AG08396 (cell line): ENCODE results near the gene RAMP1.
"Not testable (repeated sequence)": the region's sequence is repeated elsewhere in the genome, so short reads cannot be mapped to it uniquely, and the experiment has no call there.

ENCODE experiments used
- DNase-seq: peaks from one replicate; pipeline ENCODE4 v3.0.0; 2012; ENCODE audit warnings: low spot score, mixed read lengths

RAMP1 gene

DNA sequence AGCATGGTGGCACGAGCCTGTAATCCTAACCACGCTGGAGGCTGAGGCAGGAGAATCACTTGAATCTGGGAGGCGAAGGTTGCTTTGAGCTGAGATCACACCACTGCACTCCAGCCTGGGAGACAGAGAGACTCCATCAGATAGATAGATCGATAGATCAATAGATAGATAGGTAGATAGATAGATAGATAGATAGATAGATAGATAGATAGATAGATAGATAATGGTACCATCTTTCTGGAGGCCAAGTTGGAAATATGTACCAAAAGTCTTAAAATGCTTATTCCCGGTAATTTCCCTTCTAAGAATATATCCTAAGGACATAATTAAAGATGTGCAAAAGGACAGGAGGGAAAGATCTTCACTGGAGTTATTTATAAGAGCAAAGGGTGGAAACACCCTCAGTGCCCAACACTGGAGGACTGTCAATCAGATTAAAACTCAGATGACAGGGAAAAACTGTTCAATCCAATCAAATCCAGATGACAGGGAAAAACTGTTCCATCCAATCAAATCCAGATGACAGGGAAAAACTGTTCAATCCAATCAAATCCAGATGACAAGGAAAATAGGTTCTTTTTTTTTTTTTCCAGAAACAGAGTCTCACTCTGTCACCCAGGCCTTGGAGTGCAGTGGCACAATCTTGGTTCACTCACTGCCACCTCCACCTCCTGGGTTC lies 58.4 kb downstream of the RAMP1 start:
- DNase-seq, result no peak

GRCh38 chr2:237919593-237919992 lies 60.2 kb downstream of the RAMP1 start:
- no peak for DNase-seq

- DNase-seq, result no peak
These were observed 61.2 kb downstream of the RAMP1 start for GRCh38 chr2:237920673-237921072.

DNA sequence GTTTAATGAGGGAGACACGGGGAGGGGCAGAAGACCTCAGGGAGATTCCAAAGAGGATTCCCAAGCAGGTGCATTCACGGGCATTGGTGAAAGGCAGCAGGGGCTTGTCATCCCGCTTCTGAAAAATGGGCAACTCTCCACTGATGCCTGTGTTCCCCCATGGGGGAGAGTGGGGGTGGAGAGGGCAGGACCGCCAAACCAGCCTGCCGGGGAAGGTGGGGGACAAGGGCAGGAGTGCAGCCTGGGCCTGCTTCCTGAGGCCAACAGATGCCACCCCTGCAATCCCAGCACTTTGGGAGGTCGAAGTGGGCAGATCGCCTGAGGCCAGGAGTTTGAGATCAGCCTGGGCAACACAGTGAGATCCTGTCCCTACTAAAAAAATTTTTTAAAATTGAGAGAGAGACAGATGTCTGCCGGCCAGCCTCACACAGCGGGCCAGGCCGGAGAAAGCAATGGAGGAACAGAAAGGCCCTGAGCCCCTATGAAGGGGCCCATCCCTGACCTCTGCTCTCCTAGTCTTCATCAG lies 62.6 kb downstream of the RAMP1 start:
- DNase-seq, result no peak

DNA sequence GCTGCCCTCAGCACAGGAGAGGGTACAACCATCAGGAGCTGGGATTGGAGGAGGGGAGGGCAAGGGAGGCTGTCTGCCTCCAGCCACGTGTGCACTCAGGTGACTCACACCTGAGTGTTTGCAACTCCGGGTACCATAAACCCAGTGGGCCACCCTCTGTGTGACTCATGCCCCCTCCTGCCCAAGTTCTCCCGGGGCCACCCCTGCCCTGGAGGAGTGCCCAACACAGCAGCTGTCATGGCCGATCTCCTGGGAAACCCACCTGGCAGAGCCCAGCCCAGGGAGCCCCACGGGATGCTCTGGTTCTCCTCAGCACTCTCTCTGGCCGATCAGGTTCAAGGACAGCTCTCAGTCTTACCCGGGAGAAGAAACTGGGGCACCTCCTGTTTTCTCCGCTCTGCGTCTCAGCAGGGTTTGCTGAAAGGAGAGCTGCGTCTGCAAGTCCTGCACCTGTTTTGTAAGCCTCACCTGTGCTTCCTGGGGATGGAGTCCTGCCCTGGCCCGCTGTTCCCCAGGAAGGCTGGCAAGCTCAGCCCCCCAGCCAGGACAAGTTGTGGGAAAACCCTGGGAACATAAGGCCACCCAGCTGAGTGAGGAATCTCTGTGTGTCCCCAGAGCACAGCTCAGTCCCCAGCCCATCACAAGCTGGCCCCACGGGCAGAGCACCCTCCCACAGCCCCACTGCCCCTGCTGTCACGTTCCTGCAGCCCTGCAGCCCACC lies 63.4 kb downstream of the RAMP1 start:
- DNase-seq, result no peak

GRCh38 chr2:237923481-237924163 lies 64.2 kb downstream of the RAMP1 start:
- DNase-seq, result peak; percentile 90

- no peak for DNase-seq
These were observed 64.7 kb downstream of the RAMP1 start for GRCh38 chr2:237924164-237924534.

DNA sequence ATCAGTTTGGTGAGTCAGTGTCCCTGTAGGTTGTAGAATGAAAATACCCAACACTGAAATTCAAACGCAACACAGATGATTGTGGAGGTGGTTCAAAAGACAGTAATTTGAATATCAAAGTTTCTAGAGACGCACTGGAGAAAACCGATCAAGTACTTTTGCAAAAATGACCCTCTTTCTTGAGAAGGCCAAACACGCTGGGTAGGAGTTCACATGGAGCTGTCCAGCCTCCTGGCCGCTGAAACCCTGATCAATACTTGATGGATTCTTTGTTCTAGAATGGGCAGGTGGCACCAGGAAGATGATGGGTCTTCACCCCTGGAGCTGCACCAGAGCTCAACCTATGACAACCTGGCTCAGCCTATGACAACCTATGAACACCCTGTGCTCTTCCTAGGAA lies 67.7 kb downstream of the RAMP1 start:
- no peak for DNase-seq

GRCh38 chr2:237927986-237928385 lies 68.6 kb downstream of the RAMP1 start:
- DNase-seq, result no peak

GRCh38 chr2:237929979-237930378 lies 70.6 kb downstream of the RAMP1 start:
- no peak for DNase-seq

- DNase-seq, result peak; percentile 58
These were observed 71.8 kb downstream of the RAMP1 start for GRCh38 chr2:237931205-237931721.

DNA sequence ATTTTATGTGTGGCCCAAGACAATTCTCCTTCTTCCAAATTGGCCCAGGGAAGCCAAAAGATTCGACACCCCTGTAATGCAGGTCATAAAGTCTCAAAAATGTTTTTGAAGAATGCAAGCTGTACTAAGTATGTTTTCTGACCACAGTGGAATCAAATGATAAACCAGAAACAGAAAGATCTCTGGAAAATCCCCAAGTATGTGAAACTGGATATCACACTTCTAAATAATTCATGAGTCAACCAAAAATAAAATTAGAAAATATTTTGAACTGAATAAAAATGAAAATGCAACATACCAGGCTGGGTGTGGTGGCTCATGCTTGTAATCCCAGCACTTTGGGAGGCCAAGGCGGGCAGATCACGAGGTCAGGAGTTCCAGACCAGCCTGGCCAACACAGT lies 73.3 kb downstream of the RAMP1 start:
- peak; percentile 49 for DNase-seq

DNA sequence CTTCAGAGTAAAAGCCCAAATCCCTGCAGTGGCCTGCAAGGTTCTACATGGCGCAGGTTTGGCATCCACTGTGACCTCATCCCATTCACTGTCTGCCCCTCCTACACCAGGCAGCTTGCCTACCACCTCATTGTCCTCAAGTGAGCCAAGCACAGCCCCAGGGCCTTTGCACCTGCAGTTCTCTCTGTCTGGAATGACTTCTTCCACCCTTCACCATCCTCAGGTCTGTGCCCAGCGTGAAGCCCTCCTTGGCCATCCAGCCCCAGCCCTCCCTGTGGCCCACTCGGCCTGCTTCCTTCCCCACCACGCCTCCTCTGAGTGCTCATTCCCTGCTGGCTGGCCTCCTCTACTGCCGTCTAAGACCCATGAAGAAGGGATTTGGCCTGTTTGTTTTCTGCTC lies 74.8 kb downstream of the RAMP1 start:
- DNase-seq, result no peak

DNA sequence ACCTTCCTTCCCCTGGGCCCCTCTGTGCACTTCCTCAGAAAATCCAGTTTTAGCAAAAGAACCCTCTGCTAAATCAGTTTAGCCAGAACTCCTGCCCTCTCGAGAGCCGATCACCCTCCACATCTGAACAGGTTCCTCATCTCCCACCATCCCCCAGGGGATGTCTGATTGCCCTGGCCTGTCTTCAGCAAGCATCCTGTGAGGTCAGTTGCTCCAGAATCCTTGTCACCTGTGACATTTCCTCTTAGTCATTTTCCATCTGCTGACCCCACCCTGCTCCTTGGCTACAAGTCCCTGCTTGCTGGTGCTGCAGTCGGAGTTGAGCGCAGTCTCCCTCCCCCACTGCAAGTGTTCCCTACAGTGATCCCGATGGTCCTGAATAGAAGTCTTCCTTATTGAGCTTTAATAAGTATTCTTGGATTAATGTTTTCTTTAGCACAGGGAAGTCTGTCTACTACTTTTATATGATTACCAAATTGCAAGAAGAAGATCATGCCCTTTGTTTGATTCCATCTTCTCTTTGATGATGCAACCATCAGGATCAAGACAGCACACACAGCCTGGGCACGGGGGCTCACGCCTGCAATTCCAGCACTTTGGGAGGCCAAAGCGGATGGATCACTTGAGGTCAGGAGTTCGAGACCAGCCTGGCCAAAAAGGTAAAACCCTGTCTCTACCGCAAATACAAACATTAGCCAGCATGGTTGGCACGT lies 76.5 kb downstream of the RAMP1 start:
- DNase-seq, result no peak

DNA sequence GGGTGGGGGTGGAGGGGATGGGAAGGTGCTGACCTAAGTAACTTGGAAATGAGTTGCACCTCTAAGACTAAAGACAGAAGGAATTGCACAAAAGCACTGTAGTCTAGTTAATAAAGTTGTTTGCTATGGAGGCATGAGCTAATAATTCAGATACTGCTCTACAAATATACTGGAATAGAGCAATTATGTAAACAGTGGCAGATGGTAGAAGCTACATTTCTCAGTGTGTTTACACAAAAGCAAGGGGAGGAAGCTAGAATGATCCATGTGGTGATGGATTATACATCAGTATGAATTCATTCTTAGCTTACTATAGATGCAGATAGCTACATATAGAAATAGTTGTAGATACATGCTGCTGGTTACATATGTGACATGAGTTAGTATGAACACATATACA lies 79.8 kb downstream of the RAMP1 start:
- DNase-seq, result no peak

DNA sequence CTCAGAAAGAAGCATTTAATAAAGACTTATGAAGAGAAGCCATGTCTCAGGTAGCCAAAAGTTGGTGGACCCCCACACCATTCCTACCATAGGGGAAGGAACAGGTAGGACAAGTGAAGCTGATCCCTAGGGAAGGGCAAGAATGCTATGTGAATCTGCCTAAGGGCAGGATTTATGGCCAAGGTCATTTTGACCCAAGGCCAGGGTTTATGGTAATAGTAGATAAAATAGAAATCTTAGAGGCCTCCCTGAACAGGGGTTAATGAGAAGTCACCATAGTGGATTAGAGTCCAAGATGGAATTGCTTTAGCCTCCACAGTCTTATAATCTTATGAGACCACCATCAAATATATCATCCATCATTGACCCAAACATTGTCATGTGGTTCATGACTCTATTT lies 81.4 kb downstream of the RAMP1 start:
- DNase-seq, result no peak

DNA sequence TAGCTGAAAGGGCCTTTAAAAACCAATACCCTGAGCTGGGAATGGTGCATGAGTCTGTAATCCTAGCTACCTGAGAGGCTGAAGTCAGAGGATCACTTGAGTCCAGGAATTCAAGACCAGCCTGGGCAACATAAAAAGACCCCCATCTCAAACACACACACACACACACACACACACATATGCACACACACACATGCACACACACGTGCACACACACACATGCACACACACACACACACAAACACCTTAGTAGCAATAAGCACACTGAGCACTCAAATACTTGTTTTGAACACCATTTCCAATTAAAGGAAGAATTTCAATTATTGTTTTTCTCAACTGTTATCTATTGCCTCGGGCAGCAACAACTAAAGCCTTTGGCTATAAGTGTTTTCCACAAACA lies 81.8 kb downstream of the RAMP1 start:
- no peak for DNase-seq

DNA sequence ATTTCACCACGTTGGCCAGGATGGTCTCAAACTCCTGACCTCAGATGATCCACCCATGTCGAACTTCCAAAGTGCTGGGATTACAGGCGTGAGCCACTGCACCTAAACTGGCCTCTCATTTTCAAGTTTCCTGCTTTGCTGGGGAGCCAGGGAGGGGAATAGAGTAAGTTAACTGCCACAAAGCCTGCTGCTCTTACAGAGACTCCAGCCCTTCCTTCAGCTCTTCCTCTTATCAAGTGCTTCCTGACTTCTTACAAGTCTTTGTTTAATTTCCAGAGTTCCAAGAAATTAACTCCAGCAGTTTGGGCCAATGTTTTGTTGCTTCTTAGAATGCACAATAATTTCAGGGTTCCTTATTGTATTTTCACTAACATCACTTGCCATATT lies 83.1 kb downstream of the RAMP1 start:
- no peak for DNase-seq

GRCh38 chr2:237943395-237944094 lies 84.1 kb downstream of the RAMP1 start:
- DNase-seq, result no peak

DNA sequence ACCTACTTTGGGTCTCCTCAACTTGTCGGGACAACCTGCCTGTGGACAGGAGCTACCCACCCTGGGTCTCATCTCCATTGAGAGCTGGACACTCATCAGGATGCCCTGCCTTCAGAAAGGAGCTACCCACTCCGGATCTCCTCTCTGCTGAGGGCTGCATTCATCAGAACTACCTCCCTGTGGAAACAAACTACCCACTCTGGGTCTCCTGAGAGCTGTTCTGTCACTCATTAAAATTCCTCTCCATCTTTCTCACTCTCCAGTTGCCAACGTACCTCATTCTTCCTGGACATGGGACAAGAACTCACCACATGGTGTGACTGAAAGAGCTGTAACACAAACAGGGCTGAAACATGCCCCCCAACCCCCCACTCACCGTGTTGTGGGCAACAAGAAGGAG lies 84.9 kb downstream of the RAMP1 start:
- no peak for DNase-seq

DNA sequence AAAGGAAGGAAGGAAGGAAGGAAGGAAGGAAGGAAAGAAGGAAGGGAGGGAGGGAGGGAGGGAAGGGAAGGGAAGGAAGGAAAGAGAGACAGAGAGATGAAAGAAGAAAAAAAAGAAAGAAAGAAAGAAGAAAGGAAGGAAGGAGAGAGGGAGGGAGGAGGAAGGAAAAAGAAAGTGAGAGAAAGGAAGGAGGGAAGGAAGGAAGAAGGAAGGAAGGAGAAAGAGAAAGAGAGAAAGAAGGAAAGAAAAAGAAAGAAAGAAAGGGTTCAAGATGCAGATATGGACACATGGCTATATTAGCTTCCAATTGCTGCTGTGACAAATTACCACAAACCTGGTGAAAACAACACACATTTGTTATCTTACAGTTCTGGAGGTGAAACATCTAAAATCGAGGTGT lies 87.0 kb downstream of the RAMP1 start:
- DNase-seq, result no peak

- not testable (repeated sequence) for DNase-seq
These were observed 91.9 kb downstream of the RAMP1 start for GRCh38 chr2:237951354-237951753.
